ENCODE results near the gene KIF27.
A peak's percentile ranks its signal among the peaks of the same experiment; 100 is the strongest.
"Not testable (repeated sequence)": the region's sequence is repeated elsewhere in the genome, so short reads cannot be mapped to it uniquely, and the experiment has no call there.

The KIF27 gene

GRCh38 chr9:83920927-83921707, at the start of gene KIF27:
Gene KIF27 (minus strand): TSS chr9:83921432. CDS start chr9:83915591, 5,841 bp downstream.
- DNase-seq: peak; percentile 40

DNA sequence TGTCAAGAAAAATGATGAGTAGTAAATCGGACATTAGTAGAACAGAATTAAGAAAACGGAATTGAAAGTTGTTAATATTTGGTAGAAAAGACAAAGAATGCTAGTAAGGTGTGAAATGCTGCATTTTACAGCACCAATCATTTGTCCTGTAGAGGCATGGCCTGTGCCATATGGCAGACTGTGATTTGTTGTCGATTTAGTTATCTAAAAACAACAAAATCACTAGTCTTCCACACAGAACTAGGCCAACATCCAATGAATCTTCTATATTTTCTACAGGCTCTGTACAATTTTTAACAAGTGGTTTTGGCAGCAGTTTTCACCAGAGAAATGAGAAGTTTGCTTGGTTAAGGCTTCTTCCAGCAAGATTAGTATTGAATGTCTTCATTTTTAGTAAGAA, 48.4 kb upstream of the KIF27 start:
- no peak for DNase-seq

DNA sequence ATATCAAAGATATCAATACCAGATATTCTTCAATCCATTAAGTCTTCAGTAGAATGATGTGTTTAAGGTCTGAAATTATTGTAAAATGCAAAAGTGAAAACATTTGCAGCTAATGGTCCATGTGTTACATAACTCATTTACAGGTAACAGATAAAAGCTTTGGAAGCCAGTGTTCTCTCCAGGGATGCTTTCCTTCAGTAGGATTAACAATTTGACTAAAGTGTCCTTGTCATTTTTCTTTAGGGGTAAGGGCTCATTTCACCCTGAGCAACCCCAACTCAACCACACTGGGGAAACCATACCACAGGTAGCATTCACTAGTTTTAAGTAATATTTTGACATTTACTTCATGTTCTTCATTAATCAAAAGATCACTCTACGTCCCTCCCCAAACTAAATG, 45.8 kb upstream of the KIF27 start:
- no peak for DNase-seq

DNA sequence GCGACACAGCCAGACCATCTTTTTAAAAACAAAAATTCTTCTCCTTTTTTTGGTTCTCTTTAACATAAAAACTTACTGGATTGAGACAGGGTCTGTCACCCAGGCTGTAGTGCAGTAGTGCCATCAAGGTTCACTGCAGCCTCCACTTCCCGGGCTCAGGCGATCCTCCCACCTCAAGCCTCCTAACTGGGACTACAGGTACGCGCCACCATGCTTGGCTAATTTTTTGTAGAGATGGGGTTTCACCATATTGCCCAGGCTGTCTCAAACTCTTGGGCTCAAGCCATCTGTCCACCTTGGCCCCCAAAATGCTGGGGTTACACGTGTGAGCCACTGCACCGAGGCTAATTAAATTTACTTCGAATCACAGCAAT, 45.0 kb upstream of the KIF27 start:
- DNase-seq: no peak

- no peak for DNase-seq
Measured at GRCh38 chr9:83965350-83966208, 44.3 kb upstream of the KIF27 start.

GRCh38 chr9:83964973-83965349, 43.7 kb upstream of the KIF27 start:
- no peak for DNase-seq

DNA sequence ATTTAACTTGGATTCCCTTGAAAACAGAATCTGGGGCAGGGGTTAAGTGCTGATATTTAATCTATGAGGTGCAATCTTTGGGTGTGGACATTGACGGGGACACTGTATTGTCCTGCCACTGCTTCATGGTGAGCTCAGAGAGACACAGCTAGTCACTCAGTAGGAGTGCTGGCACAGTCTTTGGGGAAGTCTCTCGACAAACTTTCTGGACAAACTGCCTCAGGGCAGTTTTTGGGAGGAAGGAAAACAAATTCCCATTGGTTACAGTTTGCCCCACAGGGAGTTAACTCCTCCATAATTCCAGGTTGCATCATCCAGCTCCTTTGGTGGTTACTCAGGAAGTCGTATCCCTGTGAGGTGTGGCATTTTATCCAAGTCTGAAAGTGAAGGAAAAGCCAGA, 40.9 kb upstream of the KIF27 start:
- no peak for DNase-seq

- DNase-seq: no peak
Measured at GRCh38 chr9:83960991-83961390, 39.8 kb upstream of the KIF27 start.

DNA sequence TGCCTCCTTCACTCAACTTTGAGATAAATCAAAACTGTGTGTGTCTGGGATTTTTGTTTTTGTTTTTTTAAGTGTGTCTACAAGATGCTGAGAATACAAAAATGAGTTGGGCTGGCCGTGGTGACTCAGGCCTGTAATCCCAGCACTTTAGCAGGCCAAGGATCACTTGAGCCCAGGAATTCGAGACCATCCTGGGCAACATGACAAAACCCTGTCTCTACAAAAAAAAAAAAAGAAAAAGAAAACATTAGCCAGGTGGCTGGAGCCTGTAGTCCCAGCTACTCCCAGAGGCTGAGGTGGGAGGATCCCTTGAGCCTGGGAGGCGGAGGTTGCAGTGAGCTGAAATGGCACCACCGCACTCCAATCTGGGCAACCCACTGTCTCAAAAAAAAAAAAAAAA, 37.8 kb upstream of the KIF27 start:
- DNase-seq: no peak

DNA sequence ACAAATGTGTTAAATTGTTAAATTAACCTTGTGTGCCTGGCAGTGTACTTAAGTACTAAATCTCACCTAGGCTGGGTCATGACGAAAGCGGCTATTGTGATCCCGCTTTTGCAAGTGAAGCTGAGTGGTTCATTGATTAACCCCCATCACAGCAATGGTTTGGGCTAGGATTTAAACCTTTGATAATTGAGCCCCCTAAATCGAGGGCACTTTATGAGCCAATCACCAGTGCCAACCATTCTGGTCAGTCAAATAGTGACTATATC, 35.9 kb upstream of the KIF27 start:
- no peak for DNase-seq

GRCh38 chr9:83956436-83957247, 35.4 kb upstream of the KIF27 start:
- DNase-seq: no peak

- no peak for DNase-seq
Measured at GRCh38 chr9:83956086-83956435, 34.8 kb upstream of the KIF27 start.

DNA sequence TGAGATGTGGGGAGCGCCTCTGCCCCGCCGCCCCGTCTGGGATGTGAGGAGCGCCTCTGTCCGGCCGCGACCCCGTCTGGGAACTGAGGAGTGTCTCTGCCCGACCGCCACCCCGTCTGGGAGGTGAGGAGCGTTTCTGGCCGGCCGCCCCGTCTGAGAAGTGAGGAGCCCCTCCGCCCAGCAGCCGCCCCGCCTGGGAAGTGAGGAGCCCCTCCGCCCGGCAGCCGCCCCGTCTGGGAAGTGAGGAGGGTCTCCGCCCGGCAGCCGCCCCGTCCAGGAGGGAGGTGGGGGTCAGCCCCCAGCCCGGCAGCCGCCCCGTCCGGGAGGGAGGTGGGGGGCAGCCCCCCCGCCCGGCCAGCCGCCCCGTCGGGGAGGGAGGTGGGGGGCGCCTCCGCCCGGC, 26.9 kb upstream of the KIF27 start:
- DNase-seq: not testable (repeated sequence)

- no peak for DNase-seq
Measured at GRCh38 chr9:83940590-83941303, 19.5 kb upstream of the KIF27 start.

- DNase-seq: no peak
Measured at GRCh38 chr9:83937861-83938455, 16.7 kb upstream of the KIF27 start.

GRCh38 chr9:83936523-83936922, 15.3 kb upstream of the KIF27 start:
- DNase-seq: no peak

DNA sequence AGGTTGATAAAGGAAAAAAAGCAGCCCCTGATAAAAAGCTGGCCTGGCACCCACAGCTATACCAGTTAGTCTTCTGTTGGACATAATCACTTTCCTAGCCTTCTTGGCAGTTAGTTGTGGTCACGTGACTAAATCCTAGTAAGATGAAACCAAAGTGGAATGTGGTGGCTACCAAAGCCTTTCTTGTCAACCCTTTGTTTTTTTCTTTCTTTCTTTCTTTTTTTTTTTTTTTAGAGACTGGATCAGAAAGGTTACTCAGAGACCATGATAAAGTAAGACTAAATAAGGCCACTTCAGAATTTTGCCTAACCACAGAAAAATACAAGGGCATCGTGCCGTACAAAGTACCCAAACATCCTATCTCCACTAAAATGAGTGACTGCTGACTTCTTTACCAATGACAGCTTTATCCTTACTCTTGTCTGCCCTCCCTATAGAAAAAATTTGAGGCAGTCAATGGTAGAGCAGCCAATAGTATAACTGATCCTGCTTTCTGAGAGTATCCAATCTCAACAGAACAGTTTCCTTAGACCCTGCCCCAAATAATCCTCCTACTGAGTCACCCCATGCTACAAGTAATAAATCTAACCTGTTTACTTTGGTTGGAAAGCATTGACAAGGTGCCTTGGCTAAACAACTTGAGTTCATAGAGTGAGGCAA, 14.2 kb upstream of the KIF27 start:
- DNase-seq: no peak

GRCh38 chr9:83934569-83935275, 13.5 kb upstream of the KIF27 start:
- DNase-seq: no peak

- no peak for DNase-seq
Measured at GRCh38 chr9:83933790-83934189, 12.6 kb upstream of the KIF27 start.

- no peak for DNase-seq
Measured at GRCh38 chr9:83932851-83933250, 11.6 kb upstream of the KIF27 start.

GRCh38 chr9:83932011-83932410, 10.8 kb upstream of the KIF27 start:
- no peak for DNase-seq

GRCh38 chr9:83930881-83931280, 9.6 kb upstream of the KIF27 start:
- DNase-seq: no peak
